Caki2 (cell line): ENCODE measurements around the gene ZNF468. TPM values are rescaled to one million over a fixed set of nuclear protein-coding genes. Genes with fewer than 3 reads are reported as not detected.
"Not testable (repeated sequence)": the region's sequence is repeated elsewhere in the genome, so short reads cannot be mapped to it uniquely, and the experiment has no call there.

ENCODE experiments used
- DNase-seq: peaks from one replicate; pipeline ENCODE4 v3.0.0-alpha.2; 2015; ENCODE audit warnings: low read depth
- in situ Hi-C: cut with HindIII; loops from 2 replicates; pipeline ENCODE4 v1.10.0; 2016; ENCODE audit warnings: low sequenced_read_pairs, low pct_unique_long_range_greater_than_20kb, mixed read lengths
- total RNA-seq: library from RNA; depleted of rRNA; stranded (reverse); fragments of >200 nt; shearing (Covaris generic); gene quantifications from 2 replicates; pipeline ENCODE4 v1.2.3, GENCODE V29; 2014; ENCODE audit warnings: low replicate concordance; rRNA removed

Gene ZNF468
- total RNA-seq: 30.9 and 36.6 TPM in 2 replicates

- DNase-seq: peak; percentile 70
- in situ Hi-C loops: not testable (repeated sequence)
Observed at GRCh38 chr19:52857378-52858191, at the start of gene ZNF468. Gene ZNF468, minus strand, starts transcription at chr19:52857619. Its CDS starts 3,347 bp downstream, at chr19:52854272.

- in situ Hi-C loops, DNase-seq: not testable (repeated sequence)
Observed at GRCh38 chr19:52904052-52904780, 46.8 kb upstream of the ZNF468 start.

- peak; percentile 58 for DNase-seq
- in situ Hi-C loops: no loop called here
Observed at GRCh38 chr19:52901842-52902241, 44.4 kb upstream of the ZNF468 start.

DNA sequence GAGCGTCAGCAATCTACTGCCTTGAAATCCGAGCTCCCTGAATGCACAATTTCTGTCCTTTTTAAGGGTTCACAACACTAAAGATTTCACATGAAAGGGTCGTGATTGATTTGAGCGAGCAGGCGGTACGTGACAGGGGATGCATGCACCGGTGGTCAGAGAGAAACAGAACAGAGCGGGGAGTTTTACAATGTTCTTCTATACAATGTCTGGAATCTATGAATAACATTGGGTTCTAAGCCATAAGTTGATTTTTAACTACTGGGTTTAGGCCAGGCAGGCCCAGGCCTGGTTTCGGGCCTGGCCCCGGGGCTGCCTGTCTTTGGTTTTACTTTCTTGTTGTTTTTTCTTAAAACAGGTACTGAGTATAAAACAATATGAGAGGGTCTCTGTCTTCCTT, 41.2 kb upstream of the ZNF468 start:
- peak; percentile 22 for DNase-seq
- in situ Hi-C loops: not testable (repeated sequence)

DNA sequence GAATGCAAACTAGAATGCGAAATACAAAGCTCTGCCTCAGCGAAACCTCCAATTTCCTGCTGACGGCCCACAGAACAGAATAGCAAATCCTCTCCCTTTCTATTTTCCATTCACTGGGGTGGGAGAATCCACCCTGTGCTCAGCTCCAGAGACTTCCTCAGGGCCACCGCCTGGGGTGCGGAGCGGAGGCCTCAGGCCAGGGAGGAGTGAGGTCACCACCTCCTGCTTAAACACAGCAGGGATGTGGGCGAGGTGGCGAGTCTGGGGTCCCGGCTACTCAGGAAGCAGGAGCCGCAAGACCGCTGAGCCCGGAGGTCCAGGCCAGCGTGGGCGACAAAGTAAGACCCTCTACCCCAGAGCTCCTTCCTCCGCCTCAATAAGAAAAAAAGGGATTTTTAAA, 40.7 kb upstream of the ZNF468 start:
- in situ Hi-C loops: no loop called here
- no peak for DNase-seq

- DNase-seq: peak; percentile 90
- in situ Hi-C loops: no loop called here
Observed at GRCh38 chr19:52897138-52897935, 39.9 kb upstream of the ZNF468 start, which contains the start of gene ZNF320. Gene ZNF320, minus strand, starts transcription at chr19:52897635. Its CDS starts 7,380 bp downstream, at chr19:52890255.

DNA sequence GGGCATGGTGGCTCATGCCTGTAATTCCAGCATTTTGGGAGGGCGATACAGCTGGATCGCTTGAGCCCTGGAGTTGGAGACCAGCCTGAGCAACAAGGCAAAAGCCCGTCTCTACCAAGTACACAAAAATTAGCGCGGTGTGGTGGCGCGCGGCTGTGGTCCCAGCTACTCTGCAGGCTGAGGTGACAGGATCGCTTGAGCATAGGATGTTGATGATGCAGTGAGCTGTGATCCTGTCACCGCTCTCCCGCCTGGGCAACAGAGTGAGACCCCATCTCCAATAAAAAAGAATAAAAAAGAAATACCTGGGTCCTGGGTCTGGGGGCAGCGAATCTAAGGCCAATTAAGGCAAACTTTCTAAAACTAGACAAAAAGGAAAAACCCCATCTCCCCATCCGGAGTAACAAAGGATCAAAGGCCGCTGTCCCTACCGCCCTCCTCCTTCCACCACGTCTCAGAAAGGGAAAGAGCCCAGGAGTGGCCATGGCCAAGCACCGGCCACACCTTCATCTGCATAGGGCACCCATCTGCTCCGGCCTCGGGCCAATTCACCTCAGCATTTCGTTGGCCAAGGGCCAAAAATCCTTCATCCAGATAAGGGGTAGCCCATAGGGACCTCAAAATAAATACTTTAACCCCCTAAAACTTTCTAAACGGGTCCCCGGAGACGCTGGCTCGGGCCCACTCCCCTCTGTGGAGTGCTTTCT, 39.2 kb upstream of the ZNF468 start:
- in situ Hi-C loops: no loop called here
- DNase-seq: peak; percentile 67

DNA sequence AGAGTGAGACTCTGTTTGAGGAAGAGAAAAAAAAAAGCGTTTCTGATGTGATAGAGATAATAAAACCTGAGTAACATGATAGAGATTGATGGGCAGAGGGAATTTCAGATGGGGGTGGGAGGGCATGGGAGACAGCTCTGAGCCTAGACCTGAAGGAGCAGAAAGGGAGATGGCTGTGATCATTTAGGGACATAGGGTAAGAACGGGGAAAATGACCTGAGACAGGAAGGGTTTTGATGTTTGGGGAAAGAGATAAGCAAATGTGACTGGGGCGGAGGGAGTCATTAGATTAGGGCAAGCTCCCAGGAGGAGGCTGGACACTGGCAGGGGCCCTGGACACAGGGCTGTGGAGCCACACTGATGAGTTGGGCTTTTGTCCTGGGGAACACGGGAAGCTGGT, 33.9 kb upstream of the ZNF468 start:
- DNase-seq: no peak
- in situ Hi-C loops: no loop called here

GRCh38 chr19:52889931-52890330, 32.5 kb upstream of the ZNF468 start:
- DNase-seq: no peak
- in situ Hi-C loops: no loop called here

DNA sequence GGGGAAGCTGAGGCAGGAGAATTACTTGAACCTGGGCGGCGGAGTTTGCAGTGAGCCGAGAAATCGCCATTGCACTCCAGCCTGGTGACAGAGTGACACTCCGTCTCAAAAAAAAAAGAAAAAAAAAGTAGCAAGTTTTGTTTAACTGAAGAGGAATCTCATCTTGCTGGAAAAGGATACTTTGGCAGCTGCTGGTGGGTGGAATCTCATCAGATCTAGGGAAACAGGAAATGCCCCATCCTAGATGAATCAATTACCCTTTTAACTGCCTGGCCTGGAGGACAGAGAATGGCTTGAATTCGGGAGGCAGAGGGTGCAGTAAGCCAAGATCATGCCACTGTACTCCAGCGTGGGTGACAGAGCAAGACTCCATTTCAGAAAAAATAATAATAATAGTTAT, 31.7 kb upstream of the ZNF468 start:
- in situ Hi-C loops: no loop called here
- DNase-seq: no peak

DNA sequence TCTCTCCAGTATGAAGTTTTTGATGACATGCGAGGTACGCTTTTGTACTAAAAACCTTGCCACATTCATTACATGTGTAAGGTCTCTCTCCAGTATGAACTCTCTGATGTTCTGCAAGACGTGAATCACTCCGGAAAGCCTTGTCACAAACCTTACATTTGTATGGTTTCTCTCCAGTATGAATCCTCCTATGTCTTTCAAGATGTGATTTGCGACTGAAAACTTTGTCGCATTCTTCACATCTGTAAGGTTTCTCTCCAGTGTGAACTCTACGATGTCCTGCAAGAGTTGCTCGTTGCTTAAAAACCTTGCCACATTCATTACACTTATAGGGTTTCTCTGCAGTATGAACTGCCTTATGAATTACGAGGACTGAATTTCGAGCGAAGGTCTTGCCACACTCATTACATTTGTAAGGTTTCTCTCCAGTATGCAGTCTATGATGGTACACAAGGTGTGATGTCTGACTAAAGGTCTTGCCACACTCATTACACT, 23.5 kb upstream of the ZNF468 start:
- DNase-seq: no peak
- in situ Hi-C loops: no loop called here

GRCh38 chr19:52872996-52873395, 15.6 kb upstream of the ZNF468 start:
- in situ Hi-C loops, DNase-seq: not testable (repeated sequence)

- in situ Hi-C loops: no loop called here
- DNase-seq: no peak
Observed at GRCh38 chr19:52871466-52871865, 14.0 kb upstream of the ZNF468 start.

DNA sequence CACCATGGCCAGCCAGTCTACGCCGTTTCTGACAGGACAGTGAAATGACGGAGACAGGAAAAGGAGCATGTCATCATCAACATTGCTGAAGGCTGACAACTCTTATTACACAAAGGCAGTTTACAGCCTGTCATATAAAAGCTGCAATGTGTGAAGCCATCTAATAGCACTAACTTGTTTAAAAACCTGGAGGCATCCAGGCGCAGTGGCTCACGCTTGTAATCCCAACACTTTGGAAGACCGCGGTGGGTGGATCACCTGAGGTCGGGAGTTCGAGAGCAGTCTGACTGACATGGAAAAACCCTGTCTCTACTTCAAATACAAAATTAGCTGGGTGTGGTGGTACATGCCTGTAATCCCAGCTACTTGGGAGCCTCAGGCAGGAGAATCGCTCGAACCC, 10.6 kb upstream of the ZNF468 start:
- DNase-seq, in situ Hi-C loops: not testable (repeated sequence)

DNA sequence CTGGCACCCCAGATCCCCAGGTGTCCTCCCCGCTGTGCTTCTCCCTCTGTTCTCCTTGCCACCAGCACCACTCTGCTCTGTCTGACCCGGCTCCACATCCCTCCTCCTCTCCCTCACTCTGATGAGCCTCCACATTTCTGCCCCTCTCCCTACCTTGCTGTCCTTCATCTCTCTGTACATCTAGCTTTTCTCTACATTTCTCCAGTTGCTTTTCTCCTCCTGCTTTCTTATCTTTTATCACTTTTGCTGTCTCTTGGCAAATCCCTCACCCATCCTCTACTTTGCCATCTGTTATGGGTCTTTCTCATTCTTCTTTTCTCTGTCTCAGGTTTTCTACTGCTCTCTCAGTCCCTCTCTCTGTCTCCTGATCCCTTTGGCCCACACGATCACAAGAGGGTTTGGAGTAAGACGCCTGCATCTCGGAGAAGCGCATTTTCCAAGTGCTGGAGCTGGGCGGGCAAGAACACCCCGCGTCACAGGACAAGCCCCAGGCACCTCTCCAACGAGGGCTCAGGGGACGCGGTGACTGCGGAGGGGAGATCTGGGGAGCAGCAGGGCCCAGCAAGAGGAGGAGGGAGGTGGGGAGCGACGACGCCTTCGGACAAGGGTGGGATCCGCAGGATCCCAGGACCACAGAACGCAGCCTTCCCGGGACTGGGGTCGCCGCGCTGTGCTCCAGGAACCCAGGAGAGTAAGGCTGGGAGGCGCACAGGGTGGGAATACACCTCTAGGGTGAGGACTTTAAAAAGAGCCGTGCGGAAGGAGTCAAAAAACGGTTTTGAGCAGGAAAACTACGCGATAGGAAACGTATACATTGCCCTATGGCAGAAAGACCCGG, 660 bp downstream of the ZNF468 start:
- in situ Hi-C loops, DNase-seq: not testable (repeated sequence)

GRCh38 chr19:52847352-52847751, 10.1 kb downstream of the ZNF468 start:
- in situ Hi-C loops, DNase-seq: not testable (repeated sequence)
